Transverse colon (tissue), 4 donors: ENCODE data around the gene ADAM23. TPM values are rescaled to one million over a fixed set of nuclear protein-coding genes. Genes with fewer than 3 reads are reported as not detected.

Source experiments
- DNase-seq: peaks from one replicate; pipeline ENCODE4 v3.0.0-alpha.2; 2019
- H3K27ac ChIP-seq, 4 donors: fragments of 200-600 bp; sonication (generic); 2 replicates each; pipeline ENCODE4 v1.5.1; 2016 to 2018; ENCODE audit warnings: inconsistent platforms in 4 of 4
- H3K27me3 ChIP-seq: fragments of 200-600 bp; sonication (generic); 2 replicates; pipeline ENCODE4 v1.5.1; 2017; ENCODE audit warnings: inconsistent platforms
- H3K36me3 ChIP-seq, 4 donors: fragments of 200-600 bp; sonication (generic); 2 replicates each; pipeline ENCODE4 v1.5.1; 2017 to 2019; ENCODE audit warnings: inconsistent platforms in 4 of 4
- H3K4me1 ChIP-seq, 4 donors: fragments of 200-600 bp; sonication (generic); 2 replicates each; pipeline ENCODE4 v1.5.1; 2017 to 2020; ENCODE audit warnings: inconsistent platforms in 4 of 4
- H3K4me3 ChIP-seq, 4 donors: fragments of 200-600 bp; sonication (generic); 1 replicate in 1 of 4; 2 replicates in 3 of 4; pipeline versions ENCODE4 v1.5.1 to v1.6.1; 2017 to 2019; ENCODE audit warnings: inconsistent platforms in 4 of 4
- H3K9me3 ChIP-seq, 2 donors: fragments of 200-600 bp; sonication (generic); 2 replicates each; pipeline ENCODE4 v1.5.1; 2017 to 2019; ENCODE audit warnings: inconsistent platforms in 2 of 2
- EP300 ChIP-seq: sonication (generic); formaldehyde crosslinking; IDR thresholded peaks from one replicate; pipeline ENCODE4 v1.6.1; 2017; ENCODE audit warnings: antibody characterized with exemption, low read depth
- POLR2A ChIP-seq: fragments of 450-650 bp; IDR thresholded peaks from one replicate; pipeline ENCODE4 v1.6.1; 2016; ENCODE audit warnings: antibody characterized with exemption, mild to moderate bottlenecking, moderate library complexity
- POLR2AphosphoS5 ChIP-seq, 3 donors: sonication (generic); formaldehyde crosslinking; IDR thresholded peaks; one replicate each; pipeline ENCODE4 v1.6.1; 2016; ENCODE audit warnings: antibody characterized with exemption in 3 of 3
- WGBS, 2 donors: methylation state at CpG; one replicate each; pipeline ENCODE4 v1.1.5; 2018; ENCODE audit warnings: low coverage in 1 of 2; 5-methylcytosine and 5-hydroxymethylcytosine counted together
- in situ Hi-C, 4 donors: fragments of 200-750 bp; cut with MboI; loops; one replicate each; pipeline versions ENCODE4 v1.15.0 to v1.15.1; 2017; ENCODE audit warnings: low sequenced_read_pairs in 3 of 4, low pct_ligation_motif_present in 1 of 4, low pct_unique_long_range_greater_than_20kb in 1 of 4
- intact Hi-C: fragments of 100-400 bp; cut with DNase I; formaldehyde crosslinking; loops from one replicate; pipeline ENCODE4 v1.15.1; 2023; ENCODE audit warnings: low total_unique reads
- total RNA-seq, 4 donors: library from RNA; depleted of rRNA; stranded (reverse); fragments of >200 nt; gene quantifications; one replicate each; pipeline ENCODE4 v1.1.0, GENCODE V29; 2016
- TF ChIP-seq, protein P1 (sequence below), 5 experiments: fragments of 200-600 bp in 3 of 5; fragments of 450-650 bp in 2 of 5; sonication (generic) in 3 of 5; IDR thresholded peaks; 1 replicate in 2 of 5; 2 replicates in 3 of 5; pipeline ENCODE4 v1.5.1; 2016 to 2017; ENCODE audit warnings: antibody characterized with exemption in 5 of 5, inconsistent platforms in 3 of 5, mild to moderate bottlenecking in 2 of 5, moderate library complexity in 1 of 5

Gene ADAM23
- total RNA-seq, 4 donors from 2014 or later: 1.2 to 4.5 (median 2.2) TPM; not detected in 1

DNA sequence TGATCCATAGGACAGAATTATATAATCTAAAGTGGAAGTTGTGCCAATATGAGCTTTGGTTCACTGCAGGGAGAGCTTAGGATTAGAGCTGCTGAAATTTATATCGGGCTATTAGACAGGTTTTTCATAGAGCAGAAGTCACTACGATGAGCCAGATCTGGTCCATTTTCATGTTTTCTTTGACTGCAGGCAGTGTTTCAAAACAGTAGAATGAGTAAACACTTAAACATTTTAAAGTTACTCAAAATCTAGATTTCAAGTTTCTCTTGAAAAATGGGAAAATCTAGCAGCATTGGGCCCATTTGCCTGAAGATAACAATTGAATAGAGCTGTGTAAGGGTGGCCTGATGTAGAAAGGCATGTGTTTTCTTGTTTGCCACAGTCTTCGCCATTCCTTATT is 14.5 kb upstream of the ADAM23 start:
- H3K9me3 ChIP-seq: no peaks in the 10 kb centered on the region
- no peak overlapping the region for H3K4me3 ChIP-seq
- no peaks in the 10 kb centered on the region for H3K27me3 ChIP-seq
- in situ Hi-C loops (no loop called here), intact Hi-C loops (no loop called here)
- H3K36me3 ChIP-seq: no peaks in the 10 kb centered on the region
- no peak overlapping the region for H3K27ac ChIP-seq
- 93 to 100% methylated on average over 3 of the region's 3 CpGs for WGBS, 2 donors
- no peak for TF ChIP-seq POLR2AphosphoS5 (IDR thresholded peaks at IDR 0.05)
- TF ChIP-seq EP300: no peak
- TF ChIP-seq POLR2A: no peak
- TF ChIP-seq, protein P1, sequence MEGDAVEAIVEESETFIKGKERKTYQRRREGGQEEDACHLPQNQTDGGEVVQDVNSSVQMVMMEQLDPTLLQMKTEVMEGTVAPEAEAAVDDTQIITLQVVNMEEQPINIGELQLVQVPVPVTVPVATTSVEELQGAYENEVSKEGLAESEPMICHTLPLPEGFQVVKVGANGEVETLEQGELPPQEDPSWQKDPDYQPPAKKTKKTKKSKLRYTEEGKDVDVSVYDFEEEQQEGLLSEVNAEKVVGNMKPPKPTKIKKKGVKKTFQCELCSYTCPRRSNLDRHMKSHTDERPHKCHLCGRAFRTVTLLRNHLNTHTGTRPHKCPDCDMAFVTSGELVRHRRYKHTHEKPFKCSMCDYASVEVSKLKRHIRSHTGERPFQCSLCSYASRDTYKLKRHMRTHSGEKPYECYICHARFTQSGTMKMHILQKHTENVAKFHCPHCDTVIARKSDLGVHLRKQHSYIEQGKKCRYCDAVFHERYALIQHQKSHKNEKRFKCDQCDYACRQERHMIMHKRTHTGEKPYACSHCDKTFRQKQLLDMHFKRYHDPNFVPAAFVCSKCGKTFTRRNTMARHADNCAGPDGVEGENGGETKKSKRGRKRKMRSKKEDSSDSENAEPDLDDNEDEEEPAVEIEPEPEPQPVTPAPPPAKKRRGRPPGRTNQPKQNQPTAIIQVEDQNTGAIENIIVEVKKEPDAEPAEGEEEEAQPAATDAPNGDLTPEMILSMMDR (IDR thresholded peaks at IDR 0.05): no peak
- no peaks in the 10 kb centered on the region for H3K4me1 ChIP-seq
- DNase-seq: no peak

DNA sequence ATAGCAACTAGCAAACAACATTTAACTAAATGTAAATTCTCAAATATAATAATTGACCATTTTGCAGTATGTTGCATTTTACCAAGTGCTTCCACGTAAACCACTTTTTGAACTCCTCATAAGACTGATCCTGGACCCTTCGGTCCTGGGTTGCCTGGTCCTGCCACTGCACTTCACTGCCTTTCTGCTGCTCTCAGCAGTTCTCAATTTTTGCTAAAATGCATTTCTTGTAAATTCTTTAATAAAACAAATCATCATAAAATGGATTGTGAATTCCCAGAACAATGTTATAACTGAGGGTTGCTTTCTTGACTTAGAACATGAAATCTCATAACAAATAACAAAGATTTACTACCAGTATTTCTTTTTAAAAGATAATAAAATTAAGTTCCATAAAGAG is 12.9 kb upstream of the ADAM23 start:
- intact Hi-C loops (no loop called here), in situ Hi-C loops (no loop called here)
- TF ChIP-seq POLR2A: no peak
- TF ChIP-seq EP300: no peak
- TF ChIP-seq, protein P1 (IDR thresholded peaks at IDR 0.05): no peak
- TF ChIP-seq POLR2AphosphoS5 (IDR thresholded peaks at IDR 0.05): no peak
- Histone ChIP-seq H3K9me3 (no peaks in the 10 kb centered on the region), H3K27me3 (no peaks in the 10 kb centered on the region), H3K4me1 (no peaks in the 10 kb centered on the region), H3K36me3 (no peaks in the 10 kb centered on the region), H3K27ac (no peak overlapping the region), H3K4me3 (no peak overlapping the region)
- 91 to 94% methylated on average over 2 of the region's 2 CpGs for WGBS, 2 donors
- DNase-seq: no peak

DNA sequence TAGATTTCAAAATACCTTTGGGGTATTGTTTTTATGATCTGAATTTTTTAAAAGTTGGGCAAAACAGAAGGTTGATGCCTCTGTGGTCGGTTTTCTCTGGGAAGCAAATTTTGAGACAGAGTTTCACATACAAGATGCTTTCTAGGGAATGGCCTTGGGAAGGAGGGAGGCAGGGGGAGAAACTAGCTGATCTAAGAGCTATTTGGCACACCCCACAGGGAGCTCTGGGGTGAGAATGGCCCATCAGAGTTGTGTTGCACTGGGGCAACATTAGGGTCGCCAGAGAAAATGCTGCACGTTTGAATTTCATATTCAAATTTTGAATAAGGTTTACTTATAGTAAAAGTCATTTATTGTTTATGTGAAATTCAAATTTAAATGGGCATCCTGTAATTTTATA is 11.9 kb upstream of the ADAM23 start:
- Histone ChIP-seq H3K9me3 (no peaks in the 10 kb centered on the region), H3K27me3 (no peaks in the 10 kb centered on the region), H3K27ac (no peak overlapping the region), H3K36me3 (no peaks in the 10 kb centered on the region), H3K4me3 (no peak overlapping the region), H3K4me1 (no peaks in the 10 kb centered on the region)
- WGBS, 2 donors: 64 to 75% methylated on average over 3 of the region's 3 CpGs
- intact Hi-C loops: no loop called here
- in situ Hi-C loops: no loop called here
- TF ChIP-seq, protein P1 (IDR thresholded peaks at IDR 0.05): no peak
- TF ChIP-seq POLR2AphosphoS5 (IDR thresholded peaks at IDR 0.05) (no peak), EP300 (no peak), POLR2A (no peak)
- DNase-seq: no peak

DNA sequence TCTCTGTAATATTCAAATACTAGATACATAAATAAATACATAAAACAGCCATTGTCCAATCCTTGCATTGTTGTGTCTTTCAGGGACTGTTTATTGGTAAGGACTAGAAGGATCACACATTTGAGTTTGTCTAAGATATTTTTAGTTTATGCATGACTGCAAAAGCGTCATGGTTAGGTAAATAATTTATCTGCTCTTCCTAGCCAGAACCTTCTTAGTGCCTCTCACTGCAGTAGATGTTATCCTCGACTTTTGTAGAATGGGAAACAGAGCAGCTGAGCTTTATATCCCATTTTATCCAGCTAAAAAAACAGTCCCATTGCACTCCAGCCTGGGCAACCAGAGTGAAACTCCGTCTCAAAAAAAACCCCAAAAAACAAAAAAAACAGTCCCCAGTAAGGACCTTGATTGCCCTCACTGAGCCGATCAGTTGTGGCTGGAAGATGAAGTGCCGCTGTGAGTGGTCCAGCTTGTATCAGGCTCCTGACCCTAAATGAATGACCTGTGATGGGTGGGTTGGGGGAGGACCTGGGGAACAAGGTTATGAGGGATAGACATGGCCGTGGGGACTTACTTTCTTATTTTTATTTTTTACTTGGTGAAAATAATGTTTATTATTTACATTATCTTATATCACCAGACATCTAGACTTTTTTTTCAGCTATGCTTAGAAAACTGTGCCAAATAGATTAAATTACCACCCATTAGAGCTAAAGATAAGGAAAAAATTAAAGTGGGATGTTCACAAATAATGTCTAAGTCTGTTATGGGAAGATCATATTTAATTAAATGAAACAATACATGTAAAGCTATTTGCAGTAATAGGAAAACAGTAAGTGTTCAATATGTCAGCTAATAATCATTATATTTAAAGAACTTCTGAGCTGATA is 10.9 kb upstream of the ADAM23 start:
- WGBS, 2 donors: 61 to 63% methylated on average over 6 of the region's 6 CpGs
- Histone ChIP-seq H3K9me3 (no peaks in the 10 kb centered on the region), H3K27ac (no peak overlapping the region), H3K4me1 (no peaks in the 10 kb centered on the region), H3K36me3 (no peaks in the 10 kb centered on the region), H3K27me3 (peaks cover 2% of the 10 kb centered on the region), H3K4me3 (no peak overlapping the region)
- in situ Hi-C loops: no loop called here
- intact Hi-C loops: no loop called here
- DNase-seq: no peak
- TF ChIP-seq EP300 (no peak), POLR2A (no peak), POLR2AphosphoS5 (IDR thresholded peaks at IDR 0.05) (no peak)
- TF ChIP-seq, protein P1 (IDR thresholded peaks at IDR 0.05): no peak
